Measurements from ENCODE around the gene GRIA2. TPM values are rescaled to one million over a fixed set of nuclear protein-coding genes. Genes with fewer than 3 reads are reported as not detected.

Gene GRIA2
- total RNA-seq, 1 donor from 2014 or later: 0.77 TPM

DNA sequence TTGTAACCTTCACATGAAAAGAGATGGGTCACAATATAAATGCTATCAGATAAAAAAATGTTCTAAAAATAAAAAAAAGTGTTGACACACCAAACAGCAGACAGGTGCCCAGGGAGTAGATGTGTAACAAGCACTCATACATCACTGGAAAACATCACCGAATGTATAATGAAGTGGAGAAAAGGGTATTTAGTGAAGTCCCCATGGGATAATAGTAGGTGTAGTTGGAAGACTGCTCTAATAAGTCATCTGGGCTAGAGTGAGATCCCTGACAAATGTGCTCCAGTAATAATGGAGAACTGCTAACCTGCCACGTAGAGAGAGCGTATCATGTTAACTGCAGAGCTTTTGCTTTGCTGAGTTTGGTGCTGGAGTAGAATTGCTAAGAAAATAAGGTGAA is 152.0 kb downstream of the GRIA2 start:
- Mint-ChIP-seq H3K4me3 (ENCODE audit: unreplicated experiment) (no peak overlapping the region), H3K27ac (ENCODE audit: unreplicated experiment) (no peak overlapping the region), H3K27me3 (ENCODE audit: low read depth) (peaks cover 9% of the 10 kb centered on the region), H3K36me3 (ENCODE audit: low read depth) (no peaks in the 10 kb centered on the region), H3K4me1 (ENCODE audit: low read depth) (no peaks in the 10 kb centered on the region), H3K9me3 (ENCODE audit: low read depth) (no peaks in the 10 kb centered on the region)
- TF ChIP-seq, protein P1, sequence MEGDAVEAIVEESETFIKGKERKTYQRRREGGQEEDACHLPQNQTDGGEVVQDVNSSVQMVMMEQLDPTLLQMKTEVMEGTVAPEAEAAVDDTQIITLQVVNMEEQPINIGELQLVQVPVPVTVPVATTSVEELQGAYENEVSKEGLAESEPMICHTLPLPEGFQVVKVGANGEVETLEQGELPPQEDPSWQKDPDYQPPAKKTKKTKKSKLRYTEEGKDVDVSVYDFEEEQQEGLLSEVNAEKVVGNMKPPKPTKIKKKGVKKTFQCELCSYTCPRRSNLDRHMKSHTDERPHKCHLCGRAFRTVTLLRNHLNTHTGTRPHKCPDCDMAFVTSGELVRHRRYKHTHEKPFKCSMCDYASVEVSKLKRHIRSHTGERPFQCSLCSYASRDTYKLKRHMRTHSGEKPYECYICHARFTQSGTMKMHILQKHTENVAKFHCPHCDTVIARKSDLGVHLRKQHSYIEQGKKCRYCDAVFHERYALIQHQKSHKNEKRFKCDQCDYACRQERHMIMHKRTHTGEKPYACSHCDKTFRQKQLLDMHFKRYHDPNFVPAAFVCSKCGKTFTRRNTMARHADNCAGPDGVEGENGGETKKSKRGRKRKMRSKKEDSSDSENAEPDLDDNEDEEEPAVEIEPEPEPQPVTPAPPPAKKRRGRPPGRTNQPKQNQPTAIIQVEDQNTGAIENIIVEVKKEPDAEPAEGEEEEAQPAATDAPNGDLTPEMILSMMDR (IDR thresholded peaks at IDR 0.05): no peak
- DNase-seq (ENCODE audit: low spot score): no peak

DNA sequence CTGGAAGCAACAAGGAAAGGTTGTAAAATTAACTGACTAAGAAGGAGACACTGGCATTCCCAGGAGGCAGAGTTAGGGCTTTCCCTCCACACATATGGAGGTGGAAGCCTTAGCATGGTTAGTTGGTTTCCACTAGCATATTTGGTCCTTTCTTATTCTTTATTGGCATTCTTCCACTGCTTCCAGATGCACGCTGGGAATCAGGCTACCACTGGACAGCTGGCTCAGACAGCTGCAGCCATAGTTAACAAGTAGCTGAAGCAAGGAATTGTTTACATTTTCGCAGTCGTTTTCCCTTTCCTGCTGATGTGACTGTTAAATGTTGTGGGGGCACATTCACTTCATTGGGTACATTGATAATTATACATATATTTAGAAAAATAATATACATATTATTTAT is 169.2 kb downstream of the GRIA2 start:
- H3K9me3 Mint-ChIP-seq (ENCODE audit: low read depth): no peaks in the 10 kb centered on the region
- H3K27ac Mint-ChIP-seq (ENCODE audit: unreplicated experiment): no peak overlapping the region

DNA sequence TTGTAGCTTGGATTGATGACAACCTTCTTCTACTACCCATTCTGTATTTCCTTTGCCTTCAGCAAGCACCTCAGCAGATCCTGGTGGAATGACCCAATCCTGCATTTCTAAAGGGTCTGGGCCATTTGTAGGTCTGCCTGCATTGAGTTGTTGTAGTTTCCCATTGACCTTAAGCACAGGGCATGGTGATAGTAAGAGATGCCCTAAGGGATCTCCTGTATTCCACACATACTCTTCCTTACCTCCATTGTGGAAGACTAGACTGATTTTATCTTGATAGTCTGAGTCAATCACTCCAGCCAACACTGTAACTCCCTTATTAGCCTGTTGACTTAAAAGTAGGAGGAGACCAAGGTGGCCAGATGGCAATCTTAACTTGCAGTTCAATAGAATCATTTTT is 184.5 kb downstream of the GRIA2 start:
- H3K4me1 Mint-ChIP-seq (ENCODE audit: low read depth): no peaks in the 10 kb centered on the region
- H3K36me3 Mint-ChIP-seq (ENCODE audit: low read depth): no peaks in the 10 kb centered on the region
- H3K4me3 Mint-ChIP-seq (ENCODE audit: unreplicated experiment): no peak overlapping the region
- peaks cover 3% of the 10 kb centered on the region for H3K9me3 Mint-ChIP-seq (ENCODE audit: low read depth)
- peaks cover 11% of the 10 kb centered on the region for H3K27me3 Mint-ChIP-seq (ENCODE audit: low read depth)
- DNase-seq (ENCODE audit: low spot score): no peak
- TF ChIP-seq, protein P1 (IDR thresholded peaks at IDR 0.05): no peak
- no peak overlapping the region for H3K27ac Mint-ChIP-seq (ENCODE audit: unreplicated experiment)

More for the DNA sequence above, 169.2 kb downstream of the GRIA2 start:
- H3K4me3 Mint-ChIP-seq (ENCODE audit: unreplicated experiment): no peak overlapping the region
- TF ChIP-seq, protein P1 (IDR thresholded peaks at IDR 0.05): no peak
- no peaks in the 10 kb centered on the region for H3K27me3 Mint-ChIP-seq (ENCODE audit: low read depth)
- H3K4me1 Mint-ChIP-seq (ENCODE audit: low read depth): no peaks in the 10 kb centered on the region
- H3K36me3 Mint-ChIP-seq (ENCODE audit: low read depth): no peaks in the 10 kb centered on the region
- no peak for DNase-seq (ENCODE audit: low spot score)

Other genes with a start within 250 kb of the GRIA2 start
- gene PDGFC, start 248.9 kb upstream of the GRIA2 start, total RNA-seq: 70.0 to 131 TPM (median 70.9 TPM) in 3 replicates
- 11.4 to 22.6 TPM (median 12.6 TPM) in 3 replicates for gene GLRB, start 144.6 kb upstream of the GRIA2 start, total RNA-seq

Measured in chondrocyte (in vitro differentiated cells).